Spleen (tissue), 7 donors: Measurements from ENCODE around the gene NT5C.

Experiments
- CTCF ChIP-seq, 11 experiments: fragments of 200-600 bp in 7 of 11; fragments of 450-650 bp in 4 of 11; sonication (generic) in 4 of 11; IDR thresholded peaks in 8 of 11; conservative IDR thresholded peaks in 3 of 11; 1 replicate in 7 of 11; 2 replicates in 4 of 11; pipeline versions ENCODE4 v1.4.0 to v1.8.0; 2016 to 2021; ENCODE audit warnings: antibody characterized with exemption in 11 of 11, inconsistent platforms in 4 of 11, mild to moderate bottlenecking in 1 of 11
- POLR2A ChIP-seq, 3 donors: fragments of 450-650 bp; IDR thresholded peaks; one replicate each; pipeline ENCODE4 v1.5.1; 2017; ENCODE audit warnings: antibody characterized with exemption in 3 of 3, mild to moderate bottlenecking in 1 of 3
- donor health status: DM: no; HTN: no; CAD: no; lungs with moderate emphysema.
- donor health status: DM: no; HTN: no; CAD: no.
- donor health status: DM: no; HTN: no; CAD: no.

GRCh38 chr17:75118307-75118706 lies 13.2 kb downstream of the NT5C start:
- TF ChIP-seq POLR2A (IDR thresholded peaks at IDR 0.05) (no peak), CTCF (IDR thresholded peaks at IDR 0.05 in 8 of 11, conservative IDR thresholded peaks at IDR 0.05 in 3 of 11) (no peak)
